Stimulated activated CD4-positive, alpha-beta T cell treated with anti-CD3 and anti-CD28 coated beads, Interleukin-12 subunit alpha, Interleukin-12 subunit beta, amount 100 ng/mL, for 24 hours (primary cell): ENCODE results near the gene PNPLA2.

Experiments used
- DNase-seq, 2 experiments: peaks; one replicate each; pipeline ENCODE4 v3.0.0-alpha.2; 2020; ENCODE audit warnings: low read depth in 2 of 2

PNPLA2 gene

DNA sequence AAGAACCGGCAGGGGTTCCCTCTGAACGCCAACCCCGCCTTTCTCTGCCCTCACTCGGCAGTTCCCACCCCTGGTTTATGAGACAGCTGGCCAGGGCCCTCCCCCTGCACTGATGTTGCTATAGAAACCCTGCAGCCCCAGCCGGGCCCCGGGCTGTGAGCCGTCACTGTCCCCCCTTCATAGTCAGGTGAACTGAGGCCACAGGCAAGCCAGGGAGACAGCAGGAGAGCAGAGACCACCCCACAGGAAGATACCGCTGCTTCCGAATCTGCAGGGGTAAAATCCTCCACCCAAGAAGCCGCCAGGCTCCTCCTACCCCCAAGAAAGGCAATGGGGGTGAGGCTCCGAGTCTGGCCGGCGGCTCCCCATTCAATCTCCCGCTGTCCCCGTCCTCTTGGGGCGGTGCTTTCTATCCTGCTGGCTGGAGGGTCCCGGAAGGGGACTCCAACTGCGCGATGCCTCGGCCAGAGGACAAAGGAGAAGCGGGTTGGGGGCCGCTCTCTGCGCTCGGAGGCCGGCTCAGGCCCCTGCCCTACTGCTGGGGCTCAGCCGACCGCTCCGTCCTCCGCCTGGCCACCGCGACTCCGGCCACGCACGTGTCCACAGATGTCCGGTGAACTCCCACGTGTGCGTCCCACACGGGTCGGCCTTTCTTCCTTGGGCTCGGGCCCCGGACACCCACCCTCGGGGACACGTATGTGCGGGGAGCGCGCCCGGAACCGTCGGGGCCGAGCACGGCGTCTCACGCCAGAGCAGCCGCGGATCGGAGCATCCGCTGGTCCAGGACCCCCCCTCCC is 21.2 kb upstream of the PNPLA2 start:
- DNase-seq: peak; percentile 52 to 74

DNA sequence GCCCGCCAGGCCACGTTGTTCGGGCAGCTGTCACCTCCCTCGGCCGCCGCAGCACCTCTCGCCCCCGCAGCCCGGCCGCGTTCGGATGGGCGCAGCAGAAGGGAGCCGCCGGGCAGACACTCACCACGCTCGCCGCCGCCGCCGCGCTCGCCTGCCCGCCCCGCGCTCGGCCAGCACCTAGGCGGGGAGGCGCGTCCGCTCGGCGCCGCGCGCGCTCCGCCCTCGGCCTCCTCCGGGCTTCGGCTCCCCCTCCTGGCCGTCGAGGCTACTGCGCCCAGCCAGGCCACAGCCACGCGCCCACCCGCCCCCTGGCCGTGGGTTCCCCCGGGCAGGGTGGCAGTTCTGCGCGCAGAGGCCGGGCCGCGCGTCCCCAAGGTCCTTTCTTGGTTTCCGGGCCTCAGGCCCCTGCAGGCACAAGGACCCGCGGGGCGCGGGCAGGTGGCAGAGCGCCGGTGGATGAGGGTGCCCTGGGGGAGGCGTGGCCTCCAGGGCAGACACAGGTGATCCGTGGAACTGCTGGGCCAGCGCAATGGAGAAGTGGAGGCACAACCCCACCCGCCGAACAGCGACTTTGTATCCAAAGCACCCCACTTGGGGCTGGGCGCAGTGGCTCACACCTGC is 20.5 kb upstream of the PNPLA2 start, which contains the start of gene SLC25A22:
TSS of gene SLC25A22 (minus strand) at position 189 of the 621 bp plus-strand sequence. CDS start 3,275 bp downstream, outside the sequence.
- DNase-seq: peak; percentile 64 to 81

DNA sequence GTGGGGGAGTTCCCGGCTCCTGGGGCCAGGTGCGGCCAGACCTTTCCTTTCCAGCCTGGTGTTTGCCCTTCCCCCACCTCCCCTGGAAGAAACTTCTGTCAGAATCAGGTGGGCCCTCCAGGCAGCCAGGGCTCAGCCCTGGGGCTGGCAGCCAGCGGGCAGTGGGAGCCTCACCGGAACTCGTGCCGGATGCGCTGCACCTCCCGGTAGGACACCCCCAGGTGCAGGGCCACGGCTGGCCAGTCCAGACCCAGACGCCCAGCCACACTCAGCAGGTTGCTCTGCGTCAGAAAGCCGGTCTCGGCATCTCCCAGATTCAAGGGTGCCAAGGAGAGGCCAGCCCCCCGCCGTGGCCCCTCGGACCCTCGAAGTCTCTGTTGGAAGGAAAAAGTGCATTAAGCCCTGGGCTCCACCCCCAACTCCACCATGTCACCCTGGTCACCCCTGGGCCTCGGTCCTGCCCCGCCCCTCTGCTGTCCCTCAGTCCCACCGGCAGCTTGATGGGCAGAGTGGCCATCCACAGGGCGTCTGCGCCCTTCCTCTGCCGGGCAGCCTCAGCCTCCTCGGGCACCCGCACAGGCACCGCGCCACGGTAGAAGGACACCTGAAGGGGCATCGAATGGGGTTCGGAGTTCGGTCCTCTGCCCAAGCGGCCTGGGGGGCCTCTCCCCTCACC is 18.9 kb upstream of the PNPLA2 start:
- no peak for DNase-seq

- no peak for DNase-seq
Measured at GRCh38 chr11:800473-800872, 18.2 kb upstream of the PNPLA2 start.

- no peak for DNase-seq
Measured at GRCh38 chr11:801097-801780, 17.5 kb upstream of the PNPLA2 start.

DNA sequence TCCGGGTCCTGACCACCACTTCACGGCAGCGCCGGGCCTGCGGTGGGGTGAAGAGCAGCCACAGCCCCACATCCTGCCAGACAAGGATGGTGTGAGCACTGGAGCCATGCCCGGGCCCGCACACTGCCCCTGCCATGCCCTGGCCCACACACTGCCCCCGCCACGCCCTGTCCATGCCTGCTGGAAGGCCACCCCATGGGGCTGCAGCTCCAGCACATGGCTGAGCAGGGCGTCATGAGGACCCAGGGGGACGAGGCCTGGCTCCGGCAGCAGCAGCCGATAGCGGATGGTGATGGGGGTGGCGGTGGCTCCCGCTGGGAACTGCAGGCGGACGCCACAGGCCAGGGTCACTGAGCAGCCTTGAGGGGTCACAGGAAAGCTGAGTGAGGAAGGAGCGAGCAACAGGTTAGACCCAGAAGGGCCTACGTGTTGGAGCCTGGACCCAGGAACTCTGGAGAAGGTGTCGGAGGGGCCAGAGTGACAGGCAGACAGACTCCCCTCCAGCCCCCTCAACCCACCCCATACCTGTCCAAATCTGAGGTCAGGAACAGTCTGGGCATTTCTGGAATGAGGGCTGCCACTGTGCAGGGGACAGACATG is 16.6 kb upstream of the PNPLA2 start:
- DNase-seq: no peak

DNA sequence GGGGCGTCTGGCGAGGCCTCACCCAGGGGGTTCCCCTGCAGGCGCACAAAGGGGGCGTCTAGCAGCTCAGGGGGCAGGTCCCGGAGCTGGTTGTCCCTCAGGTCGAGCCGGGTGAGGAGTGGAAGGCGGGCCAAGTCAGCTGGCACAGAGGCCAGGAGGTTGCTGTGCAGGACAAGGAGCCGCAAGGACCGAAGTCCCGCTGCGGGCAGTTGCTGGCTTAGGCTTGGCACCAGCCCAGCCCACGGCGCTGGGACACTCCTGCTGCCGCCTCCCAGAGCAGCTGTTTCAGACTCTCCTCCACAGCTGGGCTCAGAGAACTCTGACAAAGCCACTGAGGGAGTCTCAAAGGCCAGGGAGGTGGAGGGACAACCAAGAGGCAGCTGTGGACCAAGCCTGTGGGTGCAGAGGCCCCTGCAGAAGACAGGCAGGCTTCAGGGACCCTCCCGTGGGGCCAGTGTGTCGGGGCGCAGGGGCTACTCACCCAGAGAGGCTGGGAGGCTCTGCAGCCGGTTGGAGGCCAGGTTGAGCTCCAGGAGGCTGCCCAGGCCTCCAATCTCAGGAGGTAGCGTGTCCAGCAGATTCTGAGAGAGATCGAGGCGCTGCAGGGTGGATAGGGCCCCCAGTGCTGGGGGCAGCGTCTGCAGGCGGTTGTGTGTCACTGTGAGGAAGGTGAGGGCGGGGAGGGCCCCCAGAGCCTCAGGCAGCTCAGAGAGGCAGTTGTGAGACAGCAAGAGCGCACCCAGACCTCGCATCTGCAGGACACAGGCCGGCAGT is 15.8 kb upstream of the PNPLA2 start:
- DNase-seq: no peak

- DNase-seq: no peak
Measured at GRCh38 chr11:803467-803742, 15.3 kb upstream of the PNPLA2 start.

DNA sequence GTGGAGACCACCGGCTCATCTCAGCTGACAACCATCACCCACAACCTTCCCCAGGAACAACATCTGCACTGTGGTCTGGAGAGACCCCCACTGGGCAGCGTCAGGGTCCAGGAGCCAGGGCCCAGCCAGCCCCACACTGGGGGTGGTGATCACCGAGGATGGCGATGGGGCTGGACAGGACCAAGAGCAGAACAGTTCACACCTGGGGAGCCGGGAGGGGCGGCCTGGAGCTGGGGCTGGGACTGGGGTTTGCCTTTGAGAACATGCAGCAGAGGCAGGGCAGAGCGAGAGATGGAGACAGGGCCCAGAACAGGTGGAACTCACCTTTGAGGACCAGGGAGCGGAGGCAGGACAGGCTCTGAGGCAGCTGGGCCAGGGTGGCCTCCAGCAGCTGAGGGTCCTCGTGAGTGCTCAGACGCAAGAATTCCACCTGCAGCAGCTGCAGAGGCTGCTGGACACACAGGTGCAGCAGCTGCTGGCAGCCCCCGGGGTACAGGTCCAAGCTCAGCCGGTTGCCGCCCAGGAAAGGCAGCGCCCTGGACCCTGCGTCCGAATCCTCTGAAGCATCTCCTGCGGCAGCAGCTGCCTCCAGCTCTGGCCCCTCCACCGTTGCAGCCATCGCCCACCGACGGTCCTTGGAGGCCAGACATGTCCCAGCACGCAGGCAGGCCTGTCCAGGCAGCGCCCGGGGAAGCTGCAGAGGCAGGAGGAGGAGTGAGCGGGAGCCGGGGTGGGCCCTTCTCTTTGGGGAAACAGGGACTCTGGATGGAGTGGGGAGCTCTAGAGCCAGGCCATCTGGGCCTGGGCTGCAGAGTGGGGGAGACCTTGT is 14.7 kb upstream of the PNPLA2 start:
- DNase-seq: no peak

DNA sequence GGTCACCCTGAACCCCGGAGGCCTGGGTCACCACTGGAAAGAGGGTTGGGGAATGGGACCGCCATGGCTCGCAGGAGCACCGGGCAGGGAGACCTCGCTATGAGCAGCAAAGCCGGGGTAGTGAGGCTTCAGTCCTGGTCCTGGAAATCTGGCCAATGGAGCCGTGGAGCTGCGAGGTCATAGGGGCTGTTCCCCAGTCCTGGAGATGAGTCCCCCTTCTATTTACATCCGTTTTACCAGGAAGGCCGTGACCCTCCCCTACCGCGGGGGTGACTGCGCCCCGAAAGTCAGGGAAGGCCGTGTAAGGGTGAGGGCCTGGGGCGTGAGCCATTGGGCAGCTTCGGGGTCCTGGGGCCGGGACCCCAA is 14.1 kb upstream of the PNPLA2 start:
- DNase-seq: no peak

DNA sequence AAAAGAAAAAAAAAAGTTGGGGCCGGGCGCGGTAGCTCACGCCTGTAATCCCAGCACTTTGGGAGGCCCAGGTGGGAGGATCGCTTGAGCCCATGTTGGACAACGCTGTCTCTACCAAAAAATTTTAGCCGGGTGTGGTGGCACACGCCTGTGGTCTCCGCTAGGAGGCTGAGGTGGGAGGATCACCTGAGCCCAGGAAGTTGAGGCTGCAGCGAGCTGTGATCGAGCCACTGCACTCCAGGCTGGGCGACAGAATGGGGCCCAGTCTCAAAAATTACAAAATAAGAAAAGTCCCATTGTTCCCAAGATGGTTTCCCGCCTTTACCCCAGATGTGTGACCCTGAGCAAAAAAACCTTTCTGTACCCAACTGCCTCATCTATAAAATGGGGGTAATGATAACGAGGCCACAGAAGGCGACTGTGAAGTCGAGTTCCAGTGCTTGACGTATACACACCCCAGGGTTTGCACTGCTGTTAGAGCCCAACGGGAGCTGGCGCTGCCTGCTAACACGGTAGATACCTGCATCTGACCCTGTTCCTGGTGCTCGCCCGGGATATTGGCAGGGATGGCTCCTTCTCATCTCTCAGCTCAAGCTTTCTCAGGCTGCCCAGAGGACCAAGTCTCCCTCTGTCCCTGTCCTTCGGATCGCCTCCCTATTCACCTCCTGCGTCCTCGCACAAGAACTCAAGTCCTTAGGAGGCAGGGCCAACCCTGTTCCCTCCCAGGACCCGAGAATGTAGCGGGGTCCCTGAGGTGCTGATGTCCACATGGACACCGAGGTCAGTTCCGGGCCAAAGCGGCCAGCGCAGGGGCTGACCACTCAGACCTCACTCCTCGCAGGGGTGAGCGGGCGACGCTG is 10.1 kb upstream of the PNPLA2 start:
- no peak for DNase-seq

DNA sequence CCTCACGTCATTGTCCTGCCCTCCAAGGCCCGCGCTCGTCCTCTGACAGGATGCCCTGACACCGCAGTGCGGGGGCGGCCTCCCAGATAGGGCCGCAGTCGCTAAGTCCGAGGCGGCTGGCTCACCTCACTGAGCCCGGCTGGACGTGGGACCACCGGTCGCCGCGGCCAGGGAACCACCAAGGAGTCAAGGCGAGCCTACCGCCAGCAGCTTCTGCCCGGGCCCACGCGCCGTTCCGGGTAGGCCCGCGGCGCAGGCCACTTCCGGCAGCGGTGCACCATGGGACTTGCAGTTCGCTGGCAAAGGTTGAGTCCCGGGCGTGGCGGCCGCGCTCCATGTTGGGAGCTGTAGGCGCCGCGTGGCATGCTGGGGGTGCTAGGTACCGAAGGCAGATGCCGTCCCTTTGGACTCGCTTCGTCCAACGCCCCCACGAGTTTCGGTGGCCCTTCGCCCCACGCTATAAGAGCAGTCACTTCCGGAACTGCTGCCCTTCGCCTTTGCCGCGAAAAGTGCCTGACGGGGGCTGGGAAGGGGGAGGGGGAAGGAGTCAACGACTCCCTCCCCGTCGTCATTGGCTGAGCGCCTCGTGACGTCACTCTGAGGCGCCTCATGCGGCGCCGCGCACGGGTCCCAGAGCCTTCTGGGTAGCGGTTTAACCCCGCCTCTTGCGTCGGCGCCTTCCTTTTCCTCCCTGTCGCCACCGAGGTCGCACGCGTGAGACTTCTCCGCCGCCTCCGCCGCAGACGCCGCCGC is 9.3 kb upstream of the PNPLA2 start, which contains the start of gene RPLP2:
TSS of gene RPLP2 (plus strand) at position 681 of the 753 bp plus-strand sequence. CDS start 268 bp downstream, outside the sequence.
- DNase-seq: peak; percentile 97

GRCh38 chr11:810040-810567 is 8.6 kb upstream of the PNPLA2 start:
- DNase-seq: no peak

DNA sequence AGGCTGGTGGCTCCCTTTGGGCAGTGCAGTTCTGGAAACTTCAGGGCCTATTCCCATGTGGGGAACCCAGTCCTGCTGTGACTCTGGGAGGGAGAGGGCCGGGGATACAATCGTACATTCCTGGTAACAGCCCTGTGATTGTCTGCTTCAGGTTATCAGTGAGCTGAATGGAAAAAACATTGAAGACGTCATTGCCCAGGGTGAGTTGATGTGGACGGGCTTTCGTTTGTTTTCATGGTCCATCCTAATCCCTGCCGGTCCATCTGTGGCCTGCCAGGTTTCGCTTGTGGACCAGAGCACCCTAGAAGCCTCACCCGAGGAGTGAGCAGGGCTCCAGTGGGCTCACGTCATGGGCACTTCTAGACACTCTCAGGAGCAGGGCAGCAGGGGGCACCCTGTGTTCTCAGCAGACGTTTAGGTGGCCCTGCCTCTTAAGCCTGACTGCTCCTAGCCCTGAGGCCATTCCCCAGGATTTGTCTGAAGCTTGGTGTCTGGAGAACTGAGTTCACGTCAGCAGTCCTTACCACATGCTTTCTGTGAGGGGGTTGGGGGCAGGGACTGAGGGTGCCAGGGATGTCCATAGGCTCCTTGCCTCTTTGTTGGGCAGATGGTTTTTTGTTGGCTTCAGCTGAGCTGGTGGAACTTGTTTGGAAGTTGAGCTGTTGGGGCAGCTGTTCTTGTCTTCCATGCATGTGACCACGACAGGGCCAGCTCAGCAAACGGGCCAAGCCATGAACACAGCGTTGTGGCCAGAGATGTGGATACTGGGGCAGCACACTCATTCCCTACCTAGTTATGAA is 7.1 kb upstream of the PNPLA2 start:
- no peak for DNase-seq

GRCh38 chr11:812390-812789 is 6.3 kb upstream of the PNPLA2 start:
- no peak for DNase-seq

GRCh38 chr11:813072-813455 is 5.7 kb upstream of the PNPLA2 start:
- DNase-seq: no peak

- no peak for DNase-seq
Measured at GRCh38 chr11:813456-814096, 5.1 kb upstream of the PNPLA2 start.
